Retinal pigment epithelial cell (primary cell): Measurements from ENCODE around the gene CD83.
"Not testable (repeated sequence)": the region's sequence is repeated elsewhere in the genome, so short reads cannot be mapped to it uniquely, and the experiment has no call there.

Experiments
- DNase-seq: peaks from one replicate; pipeline ENCODE4 v3.0.0-alpha.2; 2010; ENCODE audit warnings: low read depth
- H3K4me3 ChIP-seq: 2 replicates; pipeline ENCODE4 v1.5.1; 2011; ENCODE audit warnings: mild to moderate bottlenecking, low read length, control low read depth, moderate library complexity
- CTCF ChIP-seq: conservative IDR thresholded peaks from 2 replicates; pipeline ENCODE4 v1.5.1; 2011; ENCODE audit warnings: low read depth, low read length, control low read depth, inconsistent platforms

The CD83 gene, protein sequence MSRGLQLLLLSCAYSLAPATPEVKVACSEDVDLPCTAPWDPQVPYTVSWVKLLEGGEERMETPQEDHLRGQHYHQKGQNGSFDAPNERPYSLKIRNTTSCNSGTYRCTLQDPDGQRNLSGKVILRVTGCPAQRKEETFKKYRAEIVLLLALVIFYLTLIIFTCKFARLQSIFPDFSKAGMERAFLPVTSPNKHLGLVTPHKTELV

GRCh38 chr6:14117158-14118090, at the start of gene CD83:
TSS of gene CD83 (plus strand) at chr6:14117772. CDS start at chr6:14117812, 40 bp downstream.
- no peak for DNase-seq
- peak within 1 kb of the TSS; percentile 72 for H3K4me3 ChIP-seq
- TF ChIP-seq CTCF = peak; percentile 47

- TF ChIP-seq CTCF = no peak
- no peak overlapping the region for H3K4me3 ChIP-seq
- DNase-seq = peak; percentile 81
These were observed 49.4 kb upstream of the CD83 start for GRCh38 chr6:14068133-14068532.

GRCh38 chr6:14068623-14069022, 48.9 kb upstream of the CD83 start:
- no peak overlapping the region for H3K4me3 ChIP-seq
- DNase-seq = no peak
- TF ChIP-seq CTCF = no peak

DNA sequence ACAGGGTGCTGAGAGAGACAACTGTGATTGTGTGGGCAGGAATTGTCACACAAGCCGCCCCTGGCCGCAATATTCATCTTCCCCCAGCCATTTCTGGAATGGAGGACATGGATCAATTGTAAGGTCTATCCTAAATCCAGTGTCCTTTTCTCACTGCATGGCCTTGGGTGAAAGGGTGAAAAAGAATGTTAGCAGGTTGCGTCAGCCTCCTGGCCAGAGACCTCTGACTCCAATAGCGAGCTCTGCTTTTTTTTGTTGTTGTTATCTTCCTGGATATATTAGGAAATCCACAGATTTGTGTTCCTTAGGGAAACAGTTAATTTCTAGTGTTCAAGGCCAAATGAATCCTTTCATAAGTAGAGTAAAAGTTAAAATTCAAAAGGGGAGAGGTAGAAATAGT, 47.1 kb upstream of the CD83 start:
- H3K4me3 ChIP-seq = no peak overlapping the region
- no peak for DNase-seq
- TF ChIP-seq CTCF = no peak

- no peak for TF ChIP-seq CTCF
- no peak overlapping the region for H3K4me3 ChIP-seq
- no peak for DNase-seq
These were observed 45.5 kb upstream of the CD83 start for GRCh38 chr6:14072084-14072483.

DNA sequence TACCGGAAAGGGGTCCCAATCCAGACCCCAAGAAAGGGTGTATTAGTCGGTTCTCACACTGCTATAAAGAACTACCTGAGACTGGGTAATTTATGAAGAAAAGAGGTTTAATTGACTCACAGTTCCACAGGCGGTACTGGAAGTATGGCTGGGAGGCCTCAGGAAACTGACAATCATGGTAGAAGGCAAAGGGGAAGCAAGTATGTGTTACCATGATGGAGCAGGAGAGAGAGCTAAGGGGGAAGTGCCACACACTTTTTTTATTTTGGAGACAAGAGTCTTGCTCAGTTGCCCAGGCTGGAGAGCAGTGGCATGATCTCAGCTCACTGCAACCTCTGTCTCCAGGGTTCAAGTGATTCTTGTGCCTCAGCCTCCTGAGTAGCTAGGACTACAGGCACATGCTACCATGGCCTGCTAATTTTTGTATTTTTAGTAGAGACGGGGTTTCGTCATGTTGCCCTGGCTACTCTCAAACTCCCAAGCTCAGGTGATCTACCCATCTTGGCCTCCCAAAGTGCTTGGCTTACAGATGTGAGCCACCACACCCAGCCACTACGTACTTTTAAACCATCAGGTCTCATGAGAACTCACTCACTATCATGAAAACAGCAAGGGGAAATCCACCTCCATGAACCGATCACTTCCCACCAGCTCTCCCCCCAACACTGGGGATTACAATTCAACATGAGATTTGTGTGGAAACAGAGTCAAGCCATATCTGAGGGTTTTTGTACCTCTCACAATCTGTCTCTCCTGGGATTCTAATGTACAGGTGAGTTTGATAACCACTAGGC, 43.8 kb upstream of the CD83 start:
- H3K4me3 ChIP-seq, DNase-seq: not testable (repeated sequence)

DNA sequence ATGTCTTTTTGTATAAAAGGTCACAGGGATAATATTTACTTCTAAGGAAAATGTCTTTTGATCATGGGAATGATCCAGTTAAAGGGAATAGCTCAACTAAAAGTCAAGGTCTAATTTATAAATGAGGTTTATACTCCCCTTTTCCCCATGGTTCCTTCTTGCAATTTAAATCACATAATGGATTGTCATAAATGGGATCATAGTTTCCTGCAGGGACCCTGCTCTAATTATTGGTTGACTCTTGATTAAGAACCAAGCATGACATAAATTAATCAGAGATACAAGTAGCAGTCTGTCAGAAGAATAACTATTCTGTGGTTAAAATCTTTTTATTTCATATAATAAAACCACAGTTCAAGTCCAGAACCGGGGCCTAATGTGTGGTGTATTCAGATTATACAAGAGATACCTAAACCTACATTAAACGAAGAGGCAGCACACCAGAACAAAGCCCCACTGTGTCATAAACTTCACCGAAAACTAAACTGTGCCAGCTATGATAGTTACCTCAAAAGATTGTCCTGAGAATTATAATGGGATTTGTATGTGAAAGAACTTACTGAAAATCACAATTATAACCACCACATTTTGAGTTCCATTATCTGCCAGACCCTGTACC, 43.0 kb upstream of the CD83 start:
- TF ChIP-seq CTCF = no peak
- peak overlapping the region; percentile 33 for H3K4me3 ChIP-seq
- DNase-seq = no peak
